ENCODE data around the gene PTER.

The PTER gene, protein sequence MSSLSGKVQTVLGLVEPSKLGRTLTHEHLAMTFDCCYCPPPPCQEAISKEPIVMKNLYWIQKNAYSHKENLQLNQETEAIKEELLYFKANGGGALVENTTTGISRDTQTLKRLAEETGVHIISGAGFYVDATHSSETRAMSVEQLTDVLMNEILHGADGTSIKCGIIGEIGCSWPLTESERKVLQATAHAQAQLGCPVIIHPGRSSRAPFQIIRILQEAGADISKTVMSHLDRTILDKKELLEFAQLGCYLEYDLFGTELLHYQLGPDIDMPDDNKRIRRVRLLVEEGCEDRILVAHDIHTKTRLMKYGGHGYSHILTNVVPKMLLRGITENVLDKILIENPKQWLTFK

DNA sequence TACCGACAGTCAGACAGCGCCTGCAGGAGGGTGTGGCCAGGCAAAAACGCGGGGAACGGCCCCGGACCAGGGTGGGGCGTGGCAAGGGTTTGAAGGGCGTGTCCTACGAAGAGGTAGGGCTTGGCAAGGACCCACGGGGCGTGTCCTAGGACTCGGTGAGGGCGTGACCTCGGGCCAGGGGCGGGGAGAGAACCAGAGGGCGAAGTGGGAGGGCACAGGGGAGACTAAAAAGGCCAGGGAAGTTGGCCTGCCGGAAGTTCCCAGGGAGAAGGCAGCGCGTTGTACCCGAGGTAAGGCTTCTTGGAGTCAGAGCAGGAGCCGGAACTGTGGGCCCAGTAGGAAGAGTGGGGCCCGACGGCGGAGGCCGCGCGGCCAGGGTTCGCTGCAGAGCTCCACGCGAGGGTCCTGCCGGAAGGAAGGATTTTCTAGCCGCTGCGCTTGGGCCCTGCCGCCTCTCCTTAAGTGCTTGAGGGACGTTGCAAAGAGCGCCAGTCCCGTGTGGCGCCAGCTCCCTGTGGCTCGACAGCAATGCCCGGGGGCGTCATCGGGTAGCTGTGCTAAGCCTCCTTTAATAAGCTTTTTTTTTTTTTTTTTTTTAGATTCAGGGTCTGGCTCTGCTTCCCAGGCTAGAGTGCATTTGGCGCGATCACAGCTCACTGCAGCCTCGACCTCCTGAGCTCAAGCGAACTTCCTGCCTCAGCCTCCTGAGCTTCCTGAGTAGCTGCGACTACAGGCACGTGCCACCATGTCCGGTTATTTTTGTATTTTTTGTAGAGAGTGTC lies at the start of gene PTER:
PTER (plus strand) TSS at position 253 of the 782 bp plus-strand sequence. CDS start 47,375 bp downstream, outside the sequence.
- DNase-seq, result peak; percentile 96 to 98

DNA sequence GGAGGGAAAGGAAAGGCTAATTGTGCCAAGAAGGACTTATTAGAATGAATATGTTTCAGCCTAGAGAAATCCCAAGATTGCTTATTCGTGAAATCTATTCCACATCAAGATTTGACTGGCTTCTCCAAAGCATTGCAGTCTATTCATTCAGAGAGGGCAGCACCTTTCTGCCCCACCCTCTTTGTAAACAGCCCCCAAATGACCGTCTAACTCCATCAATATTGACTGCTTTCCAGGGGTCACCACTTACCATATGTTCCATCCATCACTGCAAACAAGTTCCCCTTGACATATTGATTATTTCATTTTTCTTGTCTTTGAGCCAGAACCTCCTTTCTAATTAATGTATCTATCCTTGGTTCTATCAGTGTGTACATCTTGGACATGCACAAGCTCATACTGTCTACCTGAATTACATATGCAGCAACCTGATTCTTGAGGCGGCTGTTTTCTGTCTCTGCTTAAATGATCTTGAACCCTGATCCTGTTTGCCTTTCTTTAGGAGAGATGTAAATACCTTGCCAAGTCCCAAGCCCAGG lies 44.2 kb upstream of the PTER start:
- DNase-seq, result no peak

DNA sequence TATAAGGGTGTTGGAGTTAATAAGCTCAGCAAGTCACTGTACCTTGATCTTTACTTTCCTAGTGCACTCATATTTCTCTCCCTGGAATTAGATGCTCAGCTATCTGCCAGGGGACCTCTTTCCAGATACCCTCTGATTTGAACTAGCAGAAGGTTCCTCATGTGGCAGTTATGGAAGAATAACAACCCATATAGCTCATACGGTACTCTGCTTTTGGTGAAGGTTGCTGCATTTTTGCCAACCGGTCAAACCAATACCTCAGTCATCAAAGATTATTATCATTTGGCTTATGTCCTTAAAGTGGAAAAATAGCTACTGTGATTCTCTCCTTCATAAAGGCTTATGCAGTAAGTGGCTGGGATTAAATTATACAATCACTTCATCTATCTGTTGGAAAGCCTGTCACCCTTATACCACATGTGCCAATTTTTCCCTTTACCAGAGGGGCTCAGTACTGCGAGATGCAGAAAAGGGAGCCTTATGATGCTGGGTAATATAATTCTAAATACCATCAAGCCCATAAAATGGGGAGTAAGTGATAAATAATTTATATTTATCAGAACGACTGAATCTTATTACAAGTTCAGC lies 43.4 kb upstream of the PTER start:
- no peak for DNase-seq

DNA sequence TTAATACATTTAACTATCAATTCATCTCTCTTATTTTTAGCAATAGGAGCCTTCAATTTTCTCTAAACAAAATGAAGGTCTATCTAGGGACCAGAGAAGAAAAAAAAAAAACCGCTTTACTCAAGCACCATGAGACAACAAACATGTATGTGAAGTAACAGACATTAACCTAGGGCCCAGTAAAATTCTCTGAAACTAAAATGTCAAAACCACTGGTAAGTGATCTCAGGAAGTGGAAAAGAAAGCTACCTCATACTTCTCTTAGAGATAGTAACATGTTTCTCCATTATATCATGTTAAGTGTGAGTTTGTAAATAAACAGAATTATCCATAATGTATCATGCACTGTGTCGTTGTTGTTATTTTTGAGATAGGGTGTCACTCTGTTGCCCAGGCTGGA lies 35.4 kb upstream of the PTER start:
- DNase-seq, result no peak

DNA sequence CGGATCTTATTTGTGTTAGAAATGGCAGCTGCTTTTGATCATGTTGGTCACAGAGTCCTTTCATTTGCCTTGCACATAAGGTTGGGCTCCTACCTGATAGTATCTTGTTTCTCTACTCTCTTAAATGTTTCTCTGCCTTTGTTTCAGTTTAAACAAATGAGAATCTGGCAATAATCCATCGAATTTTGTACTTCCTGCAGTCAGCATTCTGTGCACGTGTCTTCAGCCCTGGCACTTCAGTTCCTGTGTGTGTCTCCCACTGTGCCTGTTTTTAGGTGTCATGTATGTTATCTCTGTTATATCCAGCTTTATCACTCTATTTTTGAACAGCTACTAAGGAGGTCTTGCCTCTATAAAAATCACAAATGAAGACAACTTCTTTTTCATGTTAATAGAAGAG lies 28.4 kb upstream of the PTER start:
- DNase-seq, result no peak

GRCh38 chr10:16417341-16417740 lies 19.5 kb upstream of the PTER start:
- DNase-seq, result no peak

- no peak for DNase-seq
Observed at GRCh38 chr10:16423599-16423998, 13.2 kb upstream of the PTER start.

GRCh38 chr10:16425449-16425848 lies 11.4 kb upstream of the PTER start:
- no peak for DNase-seq

DNA sequence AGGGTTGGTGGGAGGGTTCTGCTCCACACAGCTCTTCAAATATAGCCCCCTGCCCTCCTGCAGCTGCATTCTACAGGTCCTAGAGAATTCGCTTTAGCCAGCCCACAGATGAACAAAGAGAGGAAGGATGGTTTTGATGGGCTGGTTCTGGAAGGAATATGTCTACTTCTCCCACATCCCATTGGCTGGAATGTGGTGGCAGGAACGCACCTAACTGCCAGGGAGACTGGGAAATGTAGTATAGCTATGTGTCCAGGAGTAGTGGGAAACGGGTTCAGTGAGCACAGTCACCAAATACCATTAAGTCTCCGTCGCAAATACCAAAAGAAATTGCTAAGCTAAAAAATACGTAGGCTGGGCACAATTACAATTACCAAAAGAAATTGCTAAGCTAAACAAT lies 7.3 kb upstream of the PTER start:
- no peak for DNase-seq

DNA sequence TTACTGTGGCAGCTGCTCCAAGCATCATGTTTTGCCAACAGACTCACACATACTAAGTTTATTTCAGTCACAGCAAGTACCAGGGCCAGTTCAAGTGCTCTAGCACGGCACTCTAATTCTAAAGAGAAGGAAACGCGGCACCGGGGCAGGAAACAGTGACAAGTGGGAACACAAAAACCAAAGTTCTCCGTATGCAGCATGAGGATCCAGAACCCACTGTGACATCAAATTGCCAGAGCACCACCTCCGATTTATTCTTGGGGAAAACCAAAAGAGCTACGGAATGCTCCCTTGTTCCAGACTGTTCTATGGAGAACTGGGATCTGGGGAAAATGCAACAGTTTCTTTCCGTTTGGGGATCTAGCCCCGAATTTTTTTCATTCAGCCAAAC lies 448 bp upstream of the PTER start:
- DNase-seq, result no peak

DNA sequence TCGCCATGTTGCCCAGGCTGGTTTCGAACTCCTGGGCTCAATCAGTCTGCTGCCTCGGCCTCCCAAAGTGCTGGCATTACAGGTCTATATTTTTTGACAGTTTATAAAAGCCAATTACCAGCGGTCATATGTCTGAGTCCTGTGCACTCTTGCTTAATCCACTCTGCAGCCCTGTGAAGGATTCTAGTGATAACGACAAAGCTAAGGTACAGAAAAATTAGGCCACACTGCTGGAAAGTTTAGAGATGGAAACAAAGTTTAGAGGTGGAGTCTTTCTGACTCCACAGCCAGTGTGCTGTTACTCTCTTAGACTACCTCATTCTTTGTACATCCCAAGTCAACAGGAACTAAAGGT lies 707 bp downstream of the PTER start:
- DNase-seq, result no peak

DNA sequence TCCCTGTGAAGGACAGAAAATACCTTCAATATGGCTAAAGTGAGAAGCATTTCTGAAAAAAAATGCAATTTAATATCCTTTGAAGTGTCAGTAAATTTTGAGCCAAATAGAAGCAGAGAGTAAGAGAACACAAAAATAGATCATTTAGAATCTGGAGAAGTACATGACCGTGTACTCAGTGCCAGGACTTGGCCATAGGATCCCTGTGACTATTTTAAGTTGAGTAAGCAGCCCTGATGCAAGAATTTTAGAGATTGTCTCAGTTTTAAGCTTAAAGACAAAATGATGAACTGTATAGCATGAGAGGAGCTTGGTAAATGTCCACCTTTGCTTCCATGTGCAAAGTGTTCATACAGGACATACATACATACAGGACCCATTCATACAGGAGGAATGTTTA lies 2.5 kb downstream of the PTER start:
- DNase-seq, result no peak

GRCh38 chr10:16440396-16441133 lies 3.8 kb downstream of the PTER start:
- peak in 1 of 2 donors; percentile 14 for DNase-seq

DNA sequence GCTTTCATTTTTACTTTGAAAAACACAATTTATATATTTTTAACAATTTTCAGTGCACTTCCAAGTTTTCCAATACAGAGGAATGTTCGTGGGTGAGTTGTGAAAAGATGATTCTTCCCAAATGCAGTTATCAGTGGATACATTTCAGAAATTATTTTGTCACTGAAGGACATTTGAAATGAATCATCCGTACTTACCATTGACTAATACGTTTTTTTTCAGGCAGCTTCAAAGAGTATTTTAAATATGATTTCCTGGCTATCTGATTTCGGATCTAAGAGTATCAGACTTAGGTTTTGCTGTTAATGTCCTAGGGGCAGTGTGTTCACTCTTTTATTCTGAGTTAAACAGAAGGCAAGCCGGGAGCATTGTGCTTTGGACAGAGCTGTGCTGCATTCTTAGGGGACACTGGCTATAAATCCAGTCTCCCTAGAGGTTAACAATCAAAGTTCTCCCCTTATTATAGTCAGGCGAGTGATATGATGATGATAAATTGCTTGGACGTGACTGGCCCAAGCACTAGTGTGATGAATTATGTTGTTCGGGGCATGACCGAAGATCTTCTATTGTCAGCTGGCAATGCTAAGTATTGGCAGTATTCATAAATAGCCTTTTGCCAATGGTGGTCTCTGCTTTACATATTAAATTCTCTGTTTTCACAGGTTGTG lies 4.5 kb downstream of the PTER start:
- DNase-seq, result no peak

DNA sequence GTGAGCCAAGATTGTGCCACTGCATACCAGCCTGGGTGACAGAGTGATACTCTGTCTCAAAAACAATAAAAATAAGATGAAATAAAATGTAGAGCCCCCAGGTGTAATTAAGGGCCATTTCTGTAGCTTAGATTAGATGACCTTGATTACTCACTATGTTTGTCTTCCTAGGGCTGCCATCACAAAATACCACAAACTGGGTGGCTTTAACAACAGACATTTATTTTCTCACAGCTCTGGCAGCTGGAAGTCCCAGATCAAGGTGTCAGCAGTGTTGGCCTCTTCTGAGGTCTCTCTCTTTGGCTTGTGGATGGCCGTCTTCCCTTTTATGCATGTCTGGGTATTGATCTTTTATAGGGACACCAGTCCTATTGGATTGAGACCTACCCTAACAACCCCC lies 6.1 kb downstream of the PTER start:
- DNase-seq, result no peak

DNA sequence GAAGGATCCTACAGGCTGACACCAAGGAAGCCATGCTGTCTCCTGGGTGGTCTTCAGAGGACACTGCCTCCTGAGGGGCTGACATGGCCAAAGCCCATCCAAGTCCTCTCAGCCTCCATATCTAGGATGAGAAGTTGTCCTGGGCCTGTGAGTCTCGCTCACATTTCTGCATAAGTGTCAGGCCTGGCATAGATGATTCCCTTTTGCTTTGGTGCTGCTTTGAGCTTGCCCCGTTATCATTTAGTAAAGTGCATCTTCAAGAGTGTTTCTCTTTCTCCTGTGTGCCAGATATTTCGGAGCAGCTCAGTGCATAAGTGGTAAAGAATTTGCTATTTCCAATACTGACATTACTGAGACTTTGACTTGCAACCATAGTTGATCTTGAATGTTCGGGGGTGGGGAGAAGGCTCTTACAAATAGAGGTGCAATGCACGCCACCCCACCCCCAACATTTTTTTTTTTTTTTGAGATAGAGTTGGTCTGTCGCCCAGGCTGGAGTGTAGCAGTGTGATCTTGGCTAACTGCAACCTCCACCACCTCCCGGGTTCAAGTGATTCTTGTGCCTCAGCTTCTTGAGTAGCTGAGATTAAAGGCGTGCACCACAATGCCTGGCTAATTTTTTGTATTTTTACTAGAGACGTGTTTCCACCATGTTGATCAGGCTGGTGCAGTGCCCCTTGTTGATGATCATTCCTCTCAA lies 9.1 kb downstream of the PTER start:
- DNase-seq, result no peak

DNA sequence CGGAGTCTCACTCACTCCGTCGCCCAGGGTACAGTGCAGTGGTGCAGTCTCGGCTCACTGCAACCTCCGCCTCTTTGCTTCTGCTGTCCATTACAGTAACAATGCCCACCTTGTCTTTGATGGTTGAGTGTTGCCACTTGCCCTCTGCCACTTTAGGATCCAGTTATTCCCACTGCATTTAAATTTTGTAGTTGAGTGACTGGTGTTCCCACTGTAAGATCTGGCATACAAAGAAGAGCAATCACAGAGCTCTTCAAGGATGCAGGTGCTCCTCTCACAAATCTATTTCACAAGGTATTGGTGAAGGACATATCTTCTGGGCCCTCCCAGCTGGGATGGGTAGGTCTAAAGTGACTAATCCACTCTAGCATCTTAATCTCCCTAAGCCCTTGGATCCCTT lies 12.6 kb downstream of the PTER start:
- no peak for DNase-seq

DNA sequence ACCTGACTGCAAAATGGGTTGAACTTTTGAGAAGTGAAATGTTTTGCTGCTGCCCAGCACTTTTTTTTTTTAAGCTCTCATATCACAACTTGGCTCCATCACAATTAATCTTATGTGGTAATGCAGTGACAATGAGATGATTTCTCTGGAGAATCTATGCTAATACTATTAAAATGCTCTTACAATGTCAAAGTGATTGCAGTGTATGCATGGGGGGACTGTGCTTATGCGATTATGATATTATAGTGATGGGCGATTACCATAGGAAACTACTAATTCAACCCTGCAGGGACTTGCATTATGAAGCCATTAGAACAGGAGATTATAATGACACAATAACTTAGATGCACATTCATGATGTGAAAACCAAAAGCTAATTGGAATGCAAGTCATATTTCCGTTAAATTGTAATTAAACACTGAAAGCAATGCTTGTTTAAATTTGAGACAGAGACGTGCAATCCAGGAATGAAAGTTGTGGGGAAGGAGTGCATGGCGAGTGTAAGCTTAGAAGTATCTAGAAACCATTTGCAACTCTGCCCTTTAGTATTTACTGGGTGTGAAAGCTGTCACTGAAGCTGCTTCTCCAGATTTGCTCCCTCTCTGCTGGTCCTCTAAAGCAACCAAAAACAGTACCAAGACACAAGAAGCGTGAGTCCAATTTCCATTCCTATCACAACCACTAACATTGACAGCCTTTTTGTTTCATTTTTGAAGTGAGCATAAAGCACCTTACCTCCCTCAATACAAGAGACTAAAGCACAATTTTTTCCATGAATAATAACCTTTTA lies 21.6 kb downstream of the PTER start:
- DNase-seq, result no peak

DNA sequence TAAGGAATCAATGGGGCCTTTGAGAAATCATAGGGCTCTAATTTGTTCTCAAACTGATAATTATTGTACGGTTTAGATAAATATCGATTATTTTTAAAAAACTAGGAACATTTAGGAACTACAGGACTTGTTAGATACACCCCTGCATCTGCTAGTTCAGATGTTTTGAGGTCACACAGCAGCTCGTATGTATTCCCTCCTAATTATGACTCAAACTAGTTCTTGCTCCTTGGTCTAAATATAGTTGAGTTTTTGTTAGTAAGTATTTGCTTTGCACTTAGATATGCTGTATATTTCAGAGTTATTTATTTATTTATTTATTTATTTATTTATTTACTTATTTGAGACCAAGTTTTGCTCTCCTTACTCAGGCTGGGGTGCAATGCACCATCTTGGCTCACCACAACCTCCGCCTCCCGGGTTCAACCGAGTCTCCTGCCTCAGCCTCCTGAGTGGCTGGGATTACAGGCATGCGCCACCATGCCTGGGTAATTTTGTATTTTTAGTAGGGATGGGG lies 22.7 kb downstream of the PTER start:
- DNase-seq, result no peak

DNA sequence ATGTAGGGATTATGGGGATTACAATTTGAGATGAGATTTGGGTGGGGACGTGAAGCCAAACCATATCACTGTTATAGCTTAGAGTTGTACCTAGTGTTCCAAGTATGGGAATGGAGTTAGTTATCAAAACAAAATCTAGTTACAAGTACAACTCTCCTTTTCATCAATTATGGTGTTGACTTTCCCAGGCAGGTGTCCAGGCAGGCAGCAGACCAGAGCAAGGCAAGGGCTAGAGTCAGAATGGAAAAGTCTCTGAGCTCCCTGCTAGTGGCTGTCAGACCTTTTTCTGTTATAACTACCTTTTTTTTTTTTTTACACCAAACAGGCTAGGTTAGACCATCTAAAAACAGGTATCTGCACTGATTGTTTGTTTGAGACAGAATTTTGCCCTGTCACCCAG lies 29.2 kb downstream of the PTER start:
- no peak for DNase-seq

GRCh38 chr10:16470747-16471146 lies 33.9 kb downstream of the PTER start:
- peak; percentile 5 to 15 for DNase-seq

All from CD4-positive, alpha-beta T cell treated with Interleukin-4 for 1 hour (primary cell).